A549 (cell line): ENCODE measurements around the gene MEF2C.

Experiments used
- REST ChIP-seq: fragments of 200-600 bp; sonication (generic); IDR thresholded peaks from 2 replicates; pipeline ENCODE4 v1.6.1; 2016; ENCODE audit warnings: antibody characterized with exemption, mild to moderate bottlenecking, moderate library complexity
- TF ChIP-seq, protein P1 (sequence below): fragments of >200 bp; sonication (Bioruptor Twin); formaldehyde crosslinking; IDR thresholded peaks from 3 replicates; pipeline ENCODE4 v1.5.1; 2016
- TF ChIP-seq, protein P2 (sequence below): fragments of 450-650 bp; IDR thresholded peaks from 2 replicates; pipeline ENCODE4 v1.6.1; 2014; ENCODE audit warnings: antibody characterized with exemption

- TF ChIP-seq, protein P1, sequence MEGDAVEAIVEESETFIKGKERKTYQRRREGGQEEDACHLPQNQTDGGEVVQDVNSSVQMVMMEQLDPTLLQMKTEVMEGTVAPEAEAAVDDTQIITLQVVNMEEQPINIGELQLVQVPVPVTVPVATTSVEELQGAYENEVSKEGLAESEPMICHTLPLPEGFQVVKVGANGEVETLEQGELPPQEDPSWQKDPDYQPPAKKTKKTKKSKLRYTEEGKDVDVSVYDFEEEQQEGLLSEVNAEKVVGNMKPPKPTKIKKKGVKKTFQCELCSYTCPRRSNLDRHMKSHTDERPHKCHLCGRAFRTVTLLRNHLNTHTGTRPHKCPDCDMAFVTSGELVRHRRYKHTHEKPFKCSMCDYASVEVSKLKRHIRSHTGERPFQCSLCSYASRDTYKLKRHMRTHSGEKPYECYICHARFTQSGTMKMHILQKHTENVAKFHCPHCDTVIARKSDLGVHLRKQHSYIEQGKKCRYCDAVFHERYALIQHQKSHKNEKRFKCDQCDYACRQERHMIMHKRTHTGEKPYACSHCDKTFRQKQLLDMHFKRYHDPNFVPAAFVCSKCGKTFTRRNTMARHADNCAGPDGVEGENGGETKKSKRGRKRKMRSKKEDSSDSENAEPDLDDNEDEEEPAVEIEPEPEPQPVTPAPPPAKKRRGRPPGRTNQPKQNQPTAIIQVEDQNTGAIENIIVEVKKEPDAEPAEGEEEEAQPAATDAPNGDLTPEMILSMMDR: no peak
- no peak for TF ChIP-seq REST
- TF ChIP-seq, protein P2, sequence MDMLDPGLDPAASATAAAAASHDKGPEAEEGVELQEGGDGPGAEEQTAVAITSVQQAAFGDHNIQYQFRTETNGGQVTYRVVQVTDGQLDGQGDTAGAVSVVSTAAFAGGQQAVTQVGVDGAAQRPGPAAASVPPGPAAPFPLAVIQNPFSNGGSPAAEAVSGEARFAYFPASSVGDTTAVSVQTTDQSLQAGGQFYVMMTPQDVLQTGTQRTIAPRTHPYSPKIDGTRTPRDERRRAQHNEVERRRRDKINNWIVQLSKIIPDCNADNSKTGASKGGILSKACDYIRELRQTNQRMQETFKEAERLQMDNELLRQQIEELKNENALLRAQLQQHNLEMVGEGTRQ: no peak
Observed at GRCh38 chr5:88696466-88696865, 186.5 kb downstream of the MEF2C start.
